Astrocyte (in vitro differentiated cells and primary cell): ENCODE measurements around the gene RFTN1. TPM values are rescaled to one million over a fixed set of nuclear protein-coding genes. Genes with fewer than 3 reads are reported as not detected.

ENCODE experiments used
- DNase-seq: peaks from one replicate; pipeline ENCODE4 v3.0.0-alpha.2; 2010; ENCODE audit warnings: low read depth
- FAIRE-seq: peaks from 2 replicates; lab custom pipeline; 2011; peaks lifted over from hg19 to GRCh38; lab: Jason Lieb, UNC
- H2AFZ ChIP-seq: 2 replicates; pipeline ENCODE4 v1.6.0; 2012; ENCODE audit warnings: low read depth, low read length, inconsistent platforms
- H3K27ac ChIP-seq: 2 replicates; pipeline ENCODE4 v1.5.1; 2011; ENCODE audit warnings: low read depth, low read length, inconsistent platforms
- H3K27me3 ChIP-seq: 2 replicates; pipeline ENCODE4 v1.6.0; 2011; ENCODE audit warnings: low read length, inconsistent platforms; ENCODE audit not compliant: insufficient read depth
- H3K36me3 ChIP-seq: 2 replicates; pipeline ENCODE4 v1.5.1; 2011; ENCODE audit warnings: low read length, inconsistent platforms; ENCODE audit not compliant: insufficient read depth
- H3K4me1 ChIP-seq: 2 replicates; pipeline ENCODE4 v1.5.1; 2011; ENCODE audit warnings: low read length, inconsistent platforms; ENCODE audit not compliant: insufficient read depth
- H3K4me2 ChIP-seq: 2 replicates; pipeline ENCODE4 v1.6.0; 2012; ENCODE audit warnings: low read length, inconsistent platforms
- H3K4me3 ChIP-seq: 2 replicates; pipeline ENCODE4 v1.5.1; 2011; ENCODE audit warnings: low read depth, mild to moderate bottlenecking, low read length, inconsistent platforms; ENCODE audit not compliant: insufficient read depth
- H3K79me2 ChIP-seq: 2 replicates; pipeline ENCODE4 v1.6.0; 2012; ENCODE audit warnings: mild to moderate bottlenecking, low read length, inconsistent platforms; ENCODE audit not compliant: insufficient read depth
- H3K9ac ChIP-seq: 2 replicates; pipeline ENCODE4 v1.6.0; 2012; ENCODE audit warnings: mild to moderate bottlenecking, low read length, inconsistent platforms
- H3K9me3 ChIP-seq: 2 replicates; pipeline ENCODE4 v1.5.1; 2012; ENCODE audit warnings: low read depth, mild to moderate bottlenecking, low read length, inconsistent platforms; ENCODE audit not compliant: insufficient read depth
- H4K20me1 ChIP-seq: 2 replicates; pipeline ENCODE4 v1.6.0; 2012; ENCODE audit warnings: low read length, inconsistent platforms; ENCODE audit not compliant: insufficient read depth
- H3K27ac Mint-ChIP-seq: one replicate; pipeline ENCODE4 v1.8.0; 2021; ENCODE audit warnings: mild to moderate bottlenecking, mixed read lengths; ENCODE audit not compliant: unreplicated experiment
- H3K27me3 Mint-ChIP-seq: one replicate; pipeline ENCODE4 v1.8.0; 2021; ENCODE audit warnings: low read depth, mixed read lengths; ENCODE audit not compliant: unreplicated experiment
- H3K36me3 Mint-ChIP-seq: one replicate; pipeline ENCODE4 v1.8.0; 2021; ENCODE audit warnings: low read depth, mixed read lengths; ENCODE audit not compliant: unreplicated experiment
- H3K4me1 Mint-ChIP-seq: one replicate; pipeline ENCODE4 v1.8.0; 2021; ENCODE audit warnings: low read depth, mixed read lengths; ENCODE audit not compliant: unreplicated experiment
- H3K4me3 Mint-ChIP-seq: one replicate; pipeline ENCODE4 v1.8.0; 2021; ENCODE audit warnings: mild to moderate bottlenecking, moderate library complexity, mixed read lengths; ENCODE audit not compliant: unreplicated experiment
- H3K9me3 Mint-ChIP-seq: one replicate; pipeline ENCODE4 v1.8.0; 2021; ENCODE audit warnings: mild to moderate bottlenecking, mixed read lengths; ENCODE audit not compliant: unreplicated experiment
- EZH2 ChIP-seq: IDR thresholded peaks from 2 replicates; pipeline ENCODE4 v1.6.1; 2012; ENCODE audit warnings: mild to moderate bottlenecking, low read length, inconsistent platforms; ENCODE audit not compliant: insufficient read depth
- total RNA-seq: library from RNA; stranded (reverse); gene quantifications from 2 replicates; pipeline ENCODE4 v1.2.1, GENCODE V29; 2021
- TF ChIP-seq, protein P1 (sequence below): IDR thresholded peaks from 2 replicates; pipeline ENCODE4 v1.5.1; 2011; ENCODE audit warnings: low read depth, mild to moderate bottlenecking, inconsistent platforms, low read length, moderate library complexity; ENCODE audit not compliant: insufficient read depth

The RFTN1 gene
- total RNA-seq, 1 donor from 2014 or later = 49.5 TPM

- H3K27ac ChIP-seq = no peak overlapping the region
- H3K27me3 ChIP-seq = no peaks in the 10 kb centered on the region
- peaks cover 4% of the 10 kb centered on the region for H3K79me2 ChIP-seq
- H2AFZ ChIP-seq = no peak overlapping the region
- no peak overlapping the region for H3K9ac ChIP-seq
- no peak overlapping the region for H3K4me3 ChIP-seq
- no peak overlapping the region for H3K4me2 ChIP-seq
- H3K36me3 ChIP-seq = peaks cover 4% of the 10 kb centered on the region
- no peak overlapping the region for H3K4me3 Mint-ChIP-seq
- no peaks in the 10 kb centered on the region for H3K4me1 ChIP-seq
- H3K9me3 ChIP-seq = no peaks in the 10 kb centered on the region
- no peaks in the 10 kb centered on the region for H3K9me3 Mint-ChIP-seq
- no peaks in the 10 kb centered on the region for H3K27me3 Mint-ChIP-seq
- peaks cover 26% of the 10 kb centered on the region for H3K36me3 Mint-ChIP-seq
- H3K27ac Mint-ChIP-seq = no peak overlapping the region
- no peak for DNase-seq
- no peak for FAIRE-seq
- TF ChIP-seq, protein P1, sequence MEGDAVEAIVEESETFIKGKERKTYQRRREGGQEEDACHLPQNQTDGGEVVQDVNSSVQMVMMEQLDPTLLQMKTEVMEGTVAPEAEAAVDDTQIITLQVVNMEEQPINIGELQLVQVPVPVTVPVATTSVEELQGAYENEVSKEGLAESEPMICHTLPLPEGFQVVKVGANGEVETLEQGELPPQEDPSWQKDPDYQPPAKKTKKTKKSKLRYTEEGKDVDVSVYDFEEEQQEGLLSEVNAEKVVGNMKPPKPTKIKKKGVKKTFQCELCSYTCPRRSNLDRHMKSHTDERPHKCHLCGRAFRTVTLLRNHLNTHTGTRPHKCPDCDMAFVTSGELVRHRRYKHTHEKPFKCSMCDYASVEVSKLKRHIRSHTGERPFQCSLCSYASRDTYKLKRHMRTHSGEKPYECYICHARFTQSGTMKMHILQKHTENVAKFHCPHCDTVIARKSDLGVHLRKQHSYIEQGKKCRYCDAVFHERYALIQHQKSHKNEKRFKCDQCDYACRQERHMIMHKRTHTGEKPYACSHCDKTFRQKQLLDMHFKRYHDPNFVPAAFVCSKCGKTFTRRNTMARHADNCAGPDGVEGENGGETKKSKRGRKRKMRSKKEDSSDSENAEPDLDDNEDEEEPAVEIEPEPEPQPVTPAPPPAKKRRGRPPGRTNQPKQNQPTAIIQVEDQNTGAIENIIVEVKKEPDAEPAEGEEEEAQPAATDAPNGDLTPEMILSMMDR = no peak
- no peak for TF ChIP-seq EZH2
- H4K20me1 ChIP-seq = peaks cover 20% of the 10 kb centered on the region
- peaks cover 5% of the 10 kb centered on the region for H3K4me1 Mint-ChIP-seq
Observed at GRCh38 chr3:16325850-16326249, 187.6 kb downstream of the RFTN1 start.

DNA sequence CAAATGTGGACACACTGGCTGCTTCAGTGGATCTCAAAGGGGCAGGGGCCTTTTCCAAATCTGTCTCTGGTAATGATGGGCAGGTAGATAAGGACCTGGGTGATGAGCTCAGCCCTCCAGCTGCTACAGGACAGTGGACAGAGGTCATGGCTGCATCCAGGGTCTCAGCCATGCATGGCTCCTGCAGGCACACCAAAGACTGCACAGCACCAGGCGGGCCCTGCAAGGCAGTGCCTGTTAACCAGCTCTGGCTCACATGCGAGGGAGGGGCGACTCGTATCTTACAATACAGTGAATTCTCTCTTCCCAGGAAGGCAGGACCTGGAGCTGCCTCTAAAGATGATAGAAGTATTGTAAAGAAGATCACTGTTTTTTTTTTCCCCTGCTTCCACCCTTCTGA lies 189.8 kb downstream of the RFTN1 start:
- H3K4me1 ChIP-seq = no peaks in the 10 kb centered on the region
- H3K27me3 ChIP-seq = no peaks in the 10 kb centered on the region
- H3K36me3 ChIP-seq = peaks cover 4% of the 10 kb centered on the region
- Mint-ChIP-seq H3K27me3 (no peaks in the 10 kb centered on the region), H3K36me3 (peaks cover 31% of the 10 kb centered on the region), H3K4me3 (no peak overlapping the region), H3K27ac (no peak overlapping the region), H3K9me3 (no peaks in the 10 kb centered on the region), H3K4me1 (peaks cover 1% of the 10 kb centered on the region)
- no peak for DNase-seq
- no peak overlapping the region for H3K27ac ChIP-seq
- no peak overlapping the region for H3K4me2 ChIP-seq
- H4K20me1 ChIP-seq = peaks cover 11% of the 10 kb centered on the region
- TF ChIP-seq EZH2 = no peak
- TF ChIP-seq, protein P1 = no peak
- no peak overlapping the region for H2AFZ ChIP-seq
- H3K4me3 ChIP-seq = no peak overlapping the region
- no peak overlapping the region for H3K9ac ChIP-seq
- no peaks in the 10 kb centered on the region for H3K79me2 ChIP-seq
- no peak for FAIRE-seq
- H3K9me3 ChIP-seq = no peaks in the 10 kb centered on the region

DNA sequence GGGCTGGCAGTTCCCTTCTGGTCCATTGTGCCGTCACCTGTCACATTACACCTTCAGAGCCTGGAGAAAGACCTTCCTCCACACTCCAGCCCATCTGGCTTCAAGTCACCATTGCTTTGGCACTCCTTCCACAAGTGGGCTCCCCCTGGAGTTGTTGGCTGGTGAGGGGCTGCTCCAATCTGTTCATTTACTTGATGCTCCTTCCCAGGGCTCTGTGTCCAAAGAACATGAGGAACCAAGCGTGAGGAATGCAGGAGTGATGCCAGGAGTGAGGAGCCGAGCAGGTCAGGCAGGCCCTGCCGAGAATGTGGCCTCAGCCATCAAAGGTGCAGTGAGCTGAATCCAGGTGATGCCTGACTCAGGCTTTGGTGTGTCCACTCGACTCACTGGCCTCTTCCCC lies 191.3 kb downstream of the RFTN1 start:
- H3K36me3 ChIP-seq = peaks cover 4% of the 10 kb centered on the region
- no peak overlapping the region for H3K4me2 ChIP-seq
- no peaks in the 10 kb centered on the region for H3K4me1 ChIP-seq
- no peaks in the 10 kb centered on the region for H3K27me3 ChIP-seq
- no peak for TF ChIP-seq EZH2
- TF ChIP-seq, protein P1 = no peak
- no peaks in the 10 kb centered on the region for H3K9me3 Mint-ChIP-seq
- no peaks in the 10 kb centered on the region for H3K9me3 ChIP-seq
- no peaks in the 10 kb centered on the region for H3K27me3 Mint-ChIP-seq
- FAIRE-seq (no peak), DNase-seq (no peak)
- H3K4me3 ChIP-seq = no peak overlapping the region
- no peak overlapping the region for H3K4me3 Mint-ChIP-seq
- H3K9ac ChIP-seq = no peak overlapping the region
- peaks cover 14% of the 10 kb centered on the region for H4K20me1 ChIP-seq
- no peak overlapping the region for H3K27ac ChIP-seq
- no peak overlapping the region for H3K27ac Mint-ChIP-seq
- peaks cover 1% of the 10 kb centered on the region for H3K4me1 Mint-ChIP-seq
- H3K79me2 ChIP-seq = no peaks in the 10 kb centered on the region
- H2AFZ ChIP-seq = no peak overlapping the region
- peaks cover 36% of the 10 kb centered on the region for H3K36me3 Mint-ChIP-seq
